GM18868 (cell line): ENCODE results near the gene PPP1R13B.

Experiments
- ATAC-seq: cut with Tn5 transposase; IDR thresholded peaks from one replicate; pipeline ENCODE4 v1.9.1; 2021; ENCODE audit warnings: mild to moderate bottlenecking, moderate library complexity; ENCODE audit not compliant: unreplicated experiment

PPP1R13B gene

GRCh38 chr14:103746701-103747100, 100.7 kb downstream of the PPP1R13B start:
- ATAC-seq = no peak

GRCh38 chr14:103745424-103745823, 102.0 kb downstream of the PPP1R13B start:
- no peak for ATAC-seq

- no peak for ATAC-seq
These were observed 102.6 kb downstream of the PPP1R13B start for GRCh38 chr14:103744621-103745395.

GRCh38 chr14:103743691-103744090, 103.7 kb downstream of the PPP1R13B start:
- ATAC-seq = no peak

GRCh38 chr14:103742499-103743255, 104.7 kb downstream of the PPP1R13B start:
- no peak for ATAC-seq

- ATAC-seq = no peak
These were observed 105.5 kb downstream of the PPP1R13B start for GRCh38 chr14:103741876-103742275.

- no peak for ATAC-seq
These were observed 106.2 kb downstream of the PPP1R13B start for GRCh38 chr14:103740991-103741689.

- no peak for ATAC-seq
These were observed 107.4 kb downstream of the PPP1R13B start for GRCh38 chr14:103739793-103740501.

GRCh38 chr14:103739466-103739792, 107.9 kb downstream of the PPP1R13B start:
- no peak for ATAC-seq

GRCh38 chr14:103738701-103739451, 108.5 kb downstream of the PPP1R13B start:
- no peak for ATAC-seq

- no peak for ATAC-seq
These were observed 109.2 kb downstream of the PPP1R13B start for GRCh38 chr14:103738166-103738565.

GRCh38 chr14:103737432-103738045, 109.8 kb downstream of the PPP1R13B start:
- no peak for ATAC-seq

GRCh38 chr14:103736546-103737431, 110.6 kb downstream of the PPP1R13B start:
- ATAC-seq = no peak

GRCh38 chr14:103735815-103736545, 111.4 kb downstream of the PPP1R13B start:
- no peak for ATAC-seq

- ATAC-seq = no peak
These were observed 111.9 kb downstream of the PPP1R13B start for GRCh38 chr14:103735439-103735814.

GRCh38 chr14:103735022-103735421, 112.4 kb downstream of the PPP1R13B start:
- ATAC-seq = no peak

GRCh38 chr14:103734081-103734888, 113.1 kb downstream of the PPP1R13B start:
- ATAC-seq = no peak
